GM12892 (cell line): ENCODE data around the gene PRR35.

Experiments
- POLR2A ChIP-seq: IDR thresholded peaks from 2 replicates; pipeline ENCODE4 v1.6.1; 2011; ENCODE audit warnings: low read depth, low read length, control low read depth
- POLR2AphosphoS5 ChIP-seq: IDR thresholded peaks from 2 replicates; pipeline ENCODE4 v1.6.1; 2011; ENCODE audit warnings: low read depth, low read length, control low read depth
- TAF1 ChIP-seq: IDR thresholded peaks from 2 replicates; pipeline ENCODE4 v1.6.1; 2011; ENCODE audit warnings: low read depth, mild to moderate bottlenecking, control low read depth, low read length, borderline replicate concordance

- no peak for TF ChIP-seq POLR2A
- TF ChIP-seq TAF1, result no peak
- TF ChIP-seq POLR2AphosphoS5, result no peak
Observed at GRCh38 chr16:566475-567372, 6.5 kb downstream of the PRR35 start, which contains the start of gene NHLRC4.
